H9 (cell line): Measurements from ENCODE around the gene MAN1B1. TPM values are rescaled to one million over a fixed set of nuclear protein-coding genes. Genes with fewer than 3 reads are reported as not detected.

ENCODE experiments used
- DNase-seq: peaks from one replicate; pipeline ENCODE4 v3.0.0-alpha.2; 2017
- H2AFZ ChIP-seq: one replicate; pipeline ENCODE4 v1.6.1; 2013; ENCODE audit warnings: mild to moderate bottlenecking, low read length, control low read depth, moderate library complexity
- H2AK5ac ChIP-seq: 2 replicates; pipeline ENCODE4 v1.6.1; 2013; ENCODE audit warnings: low read length, control low read depth, mixed read lengths; ENCODE audit not compliant: insufficient read length
- H2BK120ac ChIP-seq: one replicate; pipeline ENCODE4 v1.6.1; 2013; ENCODE audit warnings: low read depth, mild to moderate bottlenecking, low read length, control low read depth, inconsistent platforms; ENCODE audit not compliant: poor library complexity, severe bottlenecking
- H2BK12ac ChIP-seq: 2 replicates; pipeline ENCODE4 v1.6.1; 2013; ENCODE audit warnings: low read length, control low read depth, mixed read lengths, low read depth; ENCODE audit not compliant: insufficient read length
- H2BK15ac ChIP-seq: 2 replicates; pipeline ENCODE4 v1.6.1; 2013; ENCODE audit warnings: low read depth, low read length, control low read depth
- H2BK20ac ChIP-seq: one replicate; pipeline ENCODE4 v1.6.1; 2013; ENCODE audit warnings: low read depth, mild to moderate bottlenecking, low read length, control low read depth, inconsistent platforms; ENCODE audit not compliant: poor library complexity, severe bottlenecking
- H2BK5ac ChIP-seq: 2 replicates; pipeline ENCODE4 v1.6.1; 2013; ENCODE audit warnings: low read length, control low read depth, mixed read lengths; ENCODE audit not compliant: insufficient read length
- H3K14ac ChIP-seq: 2 replicates; pipeline ENCODE4 v1.6.1; 2013; ENCODE audit warnings: low read length, control low read depth; ENCODE audit not compliant: insufficient read depth
- H3K18ac ChIP-seq: 2 replicates; pipeline ENCODE4 v1.6.1; 2013; ENCODE audit warnings: low read depth, mild to moderate bottlenecking, mixed read lengths, low read length, control low read depth; ENCODE audit not compliant: insufficient read length
- H3K23ac ChIP-seq: 2 replicates; pipeline ENCODE4 v1.6.1; 2013; ENCODE audit warnings: low read length, control low read depth, mixed read lengths, low read depth; ENCODE audit not compliant: insufficient read length
- H3K23me2 ChIP-seq: 2 replicates; pipeline ENCODE4 v1.6.1; 2013; ENCODE audit warnings: low read depth, mild to moderate bottlenecking, mixed read lengths, low read length, control low read depth; ENCODE audit not compliant: insufficient read length, poor library complexity, severe bottlenecking
- H3K27ac ChIP-seq: 2 replicates; pipeline ENCODE4 v1.5.1; 2013; ENCODE audit warnings: low read length, control low read depth, mixed read lengths, low read depth; ENCODE audit not compliant: insufficient read length
- H3K27me3 ChIP-seq: 2 replicates; pipeline ENCODE4 v1.6.1; 2013; ENCODE audit warnings: low read length, control low read depth, inconsistent platforms; ENCODE audit not compliant: insufficient read depth
- H3K4ac ChIP-seq: 2 replicates; pipeline ENCODE4 v1.6.1; 2013; ENCODE audit warnings: low read depth, mild to moderate bottlenecking, control low read depth, inconsistent platforms, low read length, moderate library complexity
- H3K4me1 ChIP-seq: 2 replicates; pipeline ENCODE4 v1.6.1; 2013; ENCODE audit warnings: low read length, control low read depth, inconsistent platforms; ENCODE audit not compliant: insufficient read depth
- H3K4me2 ChIP-seq: 2 replicates; pipeline ENCODE4 v1.6.1; 2013; ENCODE audit warnings: low read length, control low read depth, mixed read lengths; ENCODE audit not compliant: insufficient read length, insufficient read depth
- H3K56ac ChIP-seq: 2 replicates; pipeline ENCODE4 v1.6.1; 2013; ENCODE audit warnings: low read depth, mild to moderate bottlenecking, mixed read lengths, low read length, control low read depth; ENCODE audit not compliant: insufficient read length
- H3K79me1 ChIP-seq: 2 replicates; pipeline ENCODE4 v1.6.1; 2013; ENCODE audit warnings: low read depth, mild to moderate bottlenecking, moderate library complexity, low read length, control low read depth, inconsistent platforms; ENCODE audit not compliant: insufficient read depth, poor library complexity, severe bottlenecking
- H3K79me2 ChIP-seq: 2 replicates; pipeline ENCODE4 v1.6.1; 2013; ENCODE audit warnings: low read length, control low read depth, inconsistent platforms; ENCODE audit not compliant: insufficient read depth
- H3K9ac ChIP-seq: 2 replicates; pipeline ENCODE4 v1.6.1; 2013; ENCODE audit warnings: low read length, control low read depth, mixed read lengths; ENCODE audit not compliant: insufficient read length; ENCODE audit errors: extremely low read depth
- H3K9me3 ChIP-seq: one replicate; pipeline ENCODE4 v1.6.1; 2013; ENCODE audit warnings: low read depth, low read length, inconsistent platforms; ENCODE audit not compliant: control insufficient read depth
- H3T11ph ChIP-seq: one replicate; pipeline ENCODE4 v1.6.1; 2013; ENCODE audit warnings: mild to moderate bottlenecking, low read length, control low read depth, inconsistent platforms
- H4K20me1 ChIP-seq: one replicate; pipeline ENCODE4 v1.6.1; 2013; ENCODE audit not compliant: control insufficient read depth, insufficient read length, insufficient read depth
- H4K5ac ChIP-seq: 2 replicates; pipeline ENCODE4 v1.6.1; 2013; ENCODE audit warnings: low read depth, mild to moderate bottlenecking, mixed read lengths, low read length, control low read depth; ENCODE audit not compliant: insufficient read length
- H4K8ac ChIP-seq: replicated peaks from 2 replicates; pipeline ENCODE4 v1.6.1; 2013; ENCODE audit warnings: low read length, control low read depth, mixed read lengths, low read depth; ENCODE audit not compliant: insufficient read length
- H4K91ac ChIP-seq: 2 replicates; pipeline ENCODE4 v1.6.1; 2013; ENCODE audit warnings: low read depth, mild to moderate bottlenecking, moderate library complexity, mixed read lengths, low read length, control low read depth; ENCODE audit not compliant: insufficient read length
- H3K27ac Mint-ChIP-seq, 3 experiments: 2 replicates in 2 of 3; 3 replicates in 1 of 3; pipeline ENCODE4 v1.8.0; 2020 to 2021; ENCODE audit warnings: mixed read lengths in 3 of 3, mild to moderate bottlenecking in 1 of 3, moderate library complexity in 1 of 3
- H3K27me3 Mint-ChIP-seq: 2 replicates; pipeline ENCODE4 v1.8.0; 2021; ENCODE audit warnings: low read depth, mild to moderate bottlenecking, moderate library complexity, mixed read lengths
- H3K36me3 Mint-ChIP-seq, 3 experiments: 2 replicates in 2 of 3; 3 replicates in 1 of 3; pipeline ENCODE4 v1.8.0; 2020 to 2021; ENCODE audit warnings: low read depth in 3 of 3, mixed read lengths in 3 of 3; ENCODE audit not compliant: insufficient read depth in 1 of 3
- H3K4me1 Mint-ChIP-seq, 2 experiments: 2 replicates each; pipeline ENCODE4 v1.8.0; 2020; ENCODE audit warnings: mixed read lengths in 2 of 2
- H3K4me3 Mint-ChIP-seq, 2 experiments: 2 replicates in 1 of 2; 3 replicates in 1 of 2; pipeline ENCODE4 v1.8.0; 2020 to 2021; ENCODE audit warnings: mild to moderate bottlenecking in 2 of 2, mixed read lengths in 2 of 2, moderate library complexity in 1 of 2
- H3K9me3 Mint-ChIP-seq, 2 experiments: 2 replicates in 1 of 2; 3 replicates in 1 of 2; pipeline ENCODE4 v1.8.0; 2020; ENCODE audit warnings: mild to moderate bottlenecking in 2 of 2, mixed read lengths in 2 of 2, moderate library complexity in 1 of 2
- CTCF ChIP-seq: fragments of 200-600 bp; sonication (generic); conservative IDR thresholded peaks from 3 replicates; pipeline ENCODE4 v1.8.0; 2021; ENCODE audit warnings: antibody characterized with exemption, mild to moderate bottlenecking
- WGBS: extraction: QIAGEN DNeasy Blood & Tissue Kit; methylation state at CpG from one replicate; pipeline ENCODE4 v1.1.7; 2013; ENCODE audit warnings: missing lambda C conversion rate, low lambda C conversion rate, mixed read lengths; ENCODE audit not compliant: insufficient read length; ENCODE audit errors: extremely low coverage; 5-methylcytosine and 5-hydroxymethylcytosine counted together
- total RNA-seq: library from RNA; stranded (reverse); gene quantifications from 2 replicates; pipeline ENCODE4 v1.2.1, GENCODE V29; 2021

The MAN1B1 gene
- total RNA-seq, 1 experiment from 2014 or later, result 34.9 TPM

- Histone ChIP-seq H3K4me1 (no peaks in the 10 kb centered on the region; the same call in 1 of the 2 replicates), H2AFZ (no peak overlapping the region), H2BK5ac (no peak overlapping the region), H3K27ac (no peak overlapping the region), H3T11ph (no peak overlapping the region), H2BK15ac (no peak overlapping the region), H2BK120ac (no peak overlapping the region), H2BK12ac (no peak overlapping the region), H3K23ac (no peak overlapping the region), H2AK5ac (no peak overlapping the region), H3K56ac (no peak overlapping the region), H4K8ac (no peak overlapping the region), H4K5ac (no peak overlapping the region), H3K23me2 (peaks cover 24% of the 10 kb centered on the region), H3K4ac (no peak overlapping the region), H3K14ac (no peak overlapping the region), H3K4me2 (no peak overlapping the region), H4K20me1 (peaks cover 3% of the 10 kb centered on the region), H3K27me3 (peaks cover 7% of the 10 kb centered on the region; the same call in 1 of the 2 replicates), H4K91ac (no peak overlapping the region), H3K9me3 (no peaks in the 10 kb centered on the region), H3K79me2 (no peaks in the 10 kb centered on the region), H3K9ac (no peak overlapping the region), H3K79me1 (no peaks in the 10 kb centered on the region), H2BK20ac (no peak overlapping the region), H3K18ac (no peak overlapping the region)
- Mint-ChIP-seq H3K4me1 (peaks cover 10 to 21% of the 10 kb centered on the region in 2 experiments), H3K4me3 (no peak overlapping the region), H3K27me3 (peaks cover 33% of the 10 kb centered on the region), H3K36me3 (no peaks in the 10 kb centered on the region; a peak in 1 of 7 replicates), H3K9me3 (no peaks in the 10 kb centered on the region), H3K27ac (no peak overlapping the region)
- no peak for TF ChIP-seq CTCF
- DNase-seq, result no peak
- WGBS, result no CpG with 5 or more reads among the region's 16 CpGs
These were observed 4.4 kb upstream of the MAN1B1 start for GRCh38 chr9:137082222-137082924.
